ENCODE results near the gene ZNRF3. TPM values are rescaled to one million over a fixed set of nuclear protein-coding genes. Genes with fewer than 3 reads are reported as not detected.
A peak's percentile ranks its signal among the peaks of the same experiment; 100 is the strongest.

Gene ZNRF3
- total and polyA plus RNA-seq, 2 experiments from 2014 or later = 11.1 to 32.2 TPM

DNA sequence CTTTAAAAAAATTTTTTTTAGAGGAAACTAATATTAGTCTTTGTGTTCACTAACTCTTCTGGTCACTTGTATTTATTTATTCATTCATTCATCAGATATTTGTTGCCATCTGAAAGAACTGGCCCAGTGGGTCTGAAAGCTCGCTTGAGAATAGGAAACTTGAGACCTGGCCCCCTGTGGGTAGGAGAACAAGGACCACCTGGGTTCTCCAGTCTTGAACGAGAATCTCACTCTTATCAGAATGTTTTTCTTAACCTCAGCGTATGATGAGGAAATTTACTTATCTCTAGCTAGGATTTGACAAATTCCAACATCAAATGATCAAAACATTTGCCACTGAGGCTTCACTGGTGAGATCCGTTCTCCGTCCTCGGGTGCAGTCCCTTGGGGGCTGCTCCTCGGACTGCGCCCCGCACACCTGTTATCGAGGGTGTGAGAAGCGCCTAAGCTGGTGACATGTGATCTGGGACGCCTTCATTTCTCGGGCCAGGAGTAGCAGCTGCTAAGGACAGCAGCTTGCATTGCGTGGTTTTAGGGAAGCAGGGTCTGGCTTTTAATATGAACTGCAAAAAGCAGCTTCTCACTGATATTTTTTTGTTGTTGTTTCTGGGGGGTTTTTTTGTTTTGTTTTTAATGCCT is 171.9 kb downstream of the ZNRF3 start:
- Mint-ChIP-seq H3K4me3 (peak overlapping the region; percentile 29), H3K27me3 (ENCODE audit: insufficient read depth, low read depth, poor library complexity) (peaks cover 17% of the 10 kb centered on the region), H3K27ac (no peak overlapping the region), H3K4me1 (peaks cover 39% of the 10 kb centered on the region), H3K36me3 (ENCODE audit: low read depth) (peaks cover 7% of the 10 kb centered on the region; the same call in 2 of the 3 replicates), H3K9me3 (no peaks in the 10 kb centered on the region)
- Histone ChIP-seq H3K9me2 (ENCODE audit: insufficient read depth) (no peaks in the 10 kb centered on the region), H3K27me3 (ENCODE audit: insufficient read depth) (no peaks in the 10 kb centered on the region), H3K79me2 (replicated peaks; ENCODE audit: insufficient read depth) (no peaks in the 10 kb centered on the region), H3K4me2 (peak overlapping the region; percentile 61), H4K20me1 (replicated peaks; ENCODE audit: insufficient read depth) (no peaks in the 10 kb centered on the region), H3K36me3 (ENCODE audit: insufficient read depth) (no peaks in the 10 kb centered on the region), H3K4me1 (ENCODE audit: insufficient read depth) (peaks cover 38% of the 10 kb centered on the region), H2AFZ (no peak overlapping the region), H3K27ac (ENCODE audit: low read depth) (peak overlapping the region; percentile 33), H3F3A (replicated peaks; ENCODE audit: low read depth) (peaks cover 8% of the 10 kb centered on the region; the same call in 1 of the 2 replicates), H3K4me3 (peak overlapping the region; percentile 10; the same call in 1 of the 2 replicates)
- ATAC-seq (peak; percentile 73), DNase-seq (ENCODE audit: low spot score) (peak; percentile 78)
- TF ChIP-seq ZNF331 (CRISPR knock-in tag; IDR thresholded peaks at IDR 0.05; ENCODE audit: low read depth) = no peak
- TF ChIP-seq POLR2AphosphoS5 (IDR thresholded peaks at IDR 0.05; ENCODE audit: low read depth) = peak; percentile 25; the same call in 1 of the 2 replicates

DNA sequence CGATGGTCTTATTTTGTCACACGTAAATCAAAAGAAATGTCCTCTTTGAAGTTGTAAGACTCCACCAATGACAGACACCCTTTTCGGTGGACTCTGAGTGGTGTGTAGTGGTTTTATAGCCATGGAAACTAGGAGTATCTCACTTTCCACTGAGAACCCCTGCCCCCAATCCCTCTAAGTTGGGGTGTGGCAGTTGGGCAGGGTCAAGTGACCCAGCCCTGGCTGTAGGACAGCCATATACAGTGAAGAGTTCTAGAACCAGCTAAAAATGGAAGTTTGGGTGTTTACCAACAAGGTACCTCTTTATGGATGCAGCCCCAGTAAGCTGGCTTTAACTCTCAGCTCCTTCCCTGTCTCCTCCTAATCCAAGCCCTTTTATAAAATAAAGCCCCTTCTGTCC is 173.1 kb downstream of the ZNRF3 start:
- no peak overlapping the region for H3K27ac Mint-ChIP-seq
- 0 out of 2 replicates have a peak overlapping the region, but pooled peaks have one; percentile 15 for H3K4me2 ChIP-seq
- no peaks in the 10 kb centered on the region for H4K20me1 ChIP-seq (replicated peaks; ENCODE audit: insufficient read depth)
- no peak overlapping the region for H3K4me3 Mint-ChIP-seq
- H3K4me1 Mint-ChIP-seq = peaks cover 42% of the 10 kb centered on the region
- H3K4me3 ChIP-seq = no peak overlapping the region
- H3K9me3 Mint-ChIP-seq = no peaks in the 10 kb centered on the region
- DNase-seq (ENCODE audit: low spot score) (no peak), ATAC-seq (no peak)
- no peak overlapping the region for H3K27ac ChIP-seq (ENCODE audit: low read depth)
- H3K79me2 ChIP-seq (replicated peaks; ENCODE audit: insufficient read depth) = no peaks in the 10 kb centered on the region
- no peaks in the 10 kb centered on the region for H3K27me3 ChIP-seq (ENCODE audit: insufficient read depth)
- peaks cover 38% of the 10 kb centered on the region for H3K4me1 ChIP-seq (ENCODE audit: insufficient read depth)
- H3F3A ChIP-seq (replicated peaks; ENCODE audit: low read depth) = peaks cover 8% of the 10 kb centered on the region; the same call in 1 of the 2 replicates
- H3K36me3 Mint-ChIP-seq (ENCODE audit: low read depth) = peaks cover 3% of the 10 kb centered on the region; the same call in 1 of the 3 replicates
- no peaks in the 10 kb centered on the region for H3K36me3 ChIP-seq (ENCODE audit: insufficient read depth)
- peaks cover 16% of the 10 kb centered on the region for H3K27me3 Mint-ChIP-seq (ENCODE audit: insufficient read depth, low read depth, poor library complexity)
- no peak overlapping the region for H2AFZ ChIP-seq
- H3K9me2 ChIP-seq (ENCODE audit: insufficient read depth) = no peaks in the 10 kb centered on the region
- TF ChIP-seq REST (IDR thresholded peaks at IDR 0.05; ENCODE audit: unreplicated experiment) = no peak
- TF ChIP-seq STAT1 (IDR thresholded peaks at IDR 0.05; ENCODE audit: unreplicated experiment) = no peak
- TF ChIP-seq, protein P1, sequence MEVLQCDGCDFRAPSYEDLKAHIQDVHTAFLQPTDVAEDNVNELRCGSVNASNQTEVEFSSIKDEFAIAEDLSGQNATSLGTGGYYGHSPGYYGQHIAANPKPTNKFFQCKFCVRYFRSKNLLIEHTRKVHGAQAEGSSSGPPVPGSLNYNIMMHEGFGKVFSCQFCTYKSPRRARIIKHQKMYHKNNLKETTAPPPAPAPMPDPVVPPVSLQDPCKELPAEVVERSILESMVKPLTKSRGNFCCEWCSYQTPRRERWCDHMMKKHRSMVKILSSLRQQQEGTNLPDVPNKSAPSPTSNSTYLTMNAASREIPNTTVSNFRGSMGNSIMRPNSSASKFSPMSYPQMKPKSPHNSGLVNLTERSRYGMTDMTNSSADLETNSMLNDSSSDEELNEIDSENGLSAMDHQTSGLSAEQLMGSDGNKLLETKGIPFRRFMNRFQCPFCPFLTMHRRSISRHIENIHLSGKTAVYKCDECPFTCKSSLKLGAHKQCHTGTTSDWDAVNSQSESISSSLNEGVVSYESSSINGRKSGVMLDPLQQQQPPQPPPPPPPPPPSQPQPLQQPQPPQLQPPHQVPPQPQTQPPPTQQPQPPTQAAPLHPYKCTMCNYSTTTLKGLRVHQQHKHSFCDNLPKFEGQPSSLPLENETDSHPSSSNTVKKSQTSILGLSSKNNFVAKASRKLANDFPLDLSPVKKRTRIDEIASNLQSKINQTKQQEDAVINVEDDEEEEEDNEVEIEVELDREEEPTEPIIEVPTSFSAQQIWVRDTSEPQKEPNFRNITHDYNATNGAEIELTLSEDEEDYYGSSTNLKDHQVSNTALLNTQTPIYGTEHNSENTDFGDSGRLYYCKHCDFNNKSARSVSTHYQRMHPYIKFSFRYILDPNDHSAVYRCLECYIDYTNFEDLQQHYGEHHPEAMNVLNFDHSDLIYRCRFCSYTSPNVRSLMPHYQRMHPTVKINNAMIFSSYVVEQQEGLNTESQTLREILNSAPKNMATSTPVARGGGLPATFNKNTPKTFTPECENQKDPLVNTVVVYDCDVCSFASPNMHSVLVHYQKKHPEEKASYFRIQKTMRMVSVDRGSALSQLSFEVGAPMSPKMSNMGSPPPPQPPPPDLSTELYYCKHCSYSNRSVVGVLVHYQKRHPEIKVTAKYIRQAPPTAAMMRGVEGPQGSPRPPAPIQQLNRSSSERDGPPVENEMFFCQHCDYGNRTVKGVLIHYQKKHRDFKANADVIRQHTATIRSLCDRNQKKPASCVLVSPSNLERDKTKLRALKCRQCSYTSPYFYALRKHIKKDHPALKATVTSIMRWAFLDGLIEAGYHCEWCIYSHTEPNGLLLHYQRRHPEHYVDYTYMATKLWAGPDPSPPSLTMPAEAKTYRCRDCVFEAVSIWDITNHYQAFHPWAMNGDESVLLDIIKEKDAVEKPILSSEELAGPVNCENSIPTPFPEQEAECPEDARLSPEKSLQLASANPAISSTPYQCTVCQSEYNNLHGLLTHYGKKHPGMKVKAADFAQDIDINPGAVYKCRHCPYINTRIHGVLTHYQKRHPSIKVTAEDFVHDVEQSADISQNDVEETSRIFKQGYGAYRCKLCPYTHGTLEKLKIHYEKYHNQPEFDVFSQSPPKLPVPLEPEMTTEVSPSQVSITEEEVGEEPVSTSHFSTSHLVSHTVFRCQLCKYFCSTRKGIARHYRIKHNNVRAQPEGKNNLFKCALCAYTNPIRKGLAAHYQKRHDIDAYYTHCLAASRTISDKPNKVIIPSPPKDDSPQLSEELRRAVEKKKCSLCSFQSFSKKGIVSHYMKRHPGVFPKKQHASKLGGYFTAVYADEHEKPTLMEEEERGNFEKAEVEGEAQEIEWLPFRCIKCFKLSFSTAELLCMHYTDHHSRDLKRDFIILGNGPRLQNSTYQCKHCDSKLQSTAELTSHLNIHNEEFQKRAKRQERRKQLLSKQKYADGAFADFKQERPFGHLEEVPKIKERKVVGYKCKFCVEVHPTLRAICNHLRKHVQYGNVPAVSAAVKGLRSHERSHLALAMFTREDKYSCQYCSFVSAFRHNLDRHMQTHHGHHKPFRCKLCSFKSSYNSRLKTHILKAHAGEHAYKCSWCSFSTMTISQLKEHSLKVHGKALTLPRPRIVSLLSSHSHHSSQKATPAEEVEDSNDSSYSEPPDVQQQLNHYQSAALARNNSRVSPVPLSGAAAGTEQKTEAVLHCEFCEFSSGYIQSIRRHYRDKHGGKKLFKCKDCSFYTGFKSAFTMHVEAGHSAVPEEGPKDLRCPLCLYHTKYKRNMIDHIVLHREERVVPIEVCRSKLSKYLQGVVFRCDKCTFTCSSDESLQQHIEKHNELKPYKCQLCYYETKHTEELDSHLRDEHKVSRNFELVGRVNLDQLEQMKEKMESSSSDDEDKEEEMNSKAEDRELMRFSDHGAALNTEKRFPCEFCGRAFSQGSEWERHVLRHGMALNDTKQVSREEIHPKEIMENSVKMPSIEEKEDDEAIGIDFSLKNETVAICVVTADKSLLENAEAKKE (CRISPR knock-in tag; IDR thresholded peaks at IDR 0.05) = no peak
- TF ChIP-seq CREB1 (CRISPR knock-in tag; IDR thresholded peaks at IDR 0.05; ENCODE audit: low read depth) = no peak
- no peak for TF ChIP-seq JUNB (IDR thresholded peaks at IDR 0.05; ENCODE audit: unreplicated experiment)
- TF ChIP-seq CTCF (conservative IDR thresholded peaks at IDR 0.05; ENCODE audit: low read depth in 2 of 2) = no peak
- TF ChIP-seq ZNF114 (CRISPR knock-in tag; IDR thresholded peaks at IDR 0.05) = no peak
- TF ChIP-seq EZH2phosphoT487 (IDR thresholded peaks at IDR 0.05; ENCODE audit: unreplicated experiment) = no peak
